Keratinocyte (primary cell): ENCODE measurements around the gene TMTC2.

Experiments
- EZH2 ChIP-seq: IDR thresholded peaks from one replicate; pipeline ENCODE4 v1.6.1; 2012; ENCODE audit warnings: inconsistent platforms, mild to moderate bottlenecking, low read length, moderate library complexity
- TF ChIP-seq, protein P1 (sequence below), 3 experiments: IDR thresholded peaks in 1 of 3; conservative IDR thresholded peaks in 1 of 3; optimal IDR thresholded peaks in 1 of 3; 2 replicates in 2 of 3; 3 replicates in 1 of 3; pipeline versions ENCODE3 to v1.5.1; 2011; ENCODE audit warnings: low read length in 3 of 3, mild to moderate bottlenecking in 3 of 3, moderate library complexity in 2 of 3, control low read depth in 1 of 3, inconsistent platforms in 1 of 3; ENCODE audit not compliant: insufficient read depth in 2 of 3; ENCODE audit errors: extremely low read depth in 1 of 3

DNA sequence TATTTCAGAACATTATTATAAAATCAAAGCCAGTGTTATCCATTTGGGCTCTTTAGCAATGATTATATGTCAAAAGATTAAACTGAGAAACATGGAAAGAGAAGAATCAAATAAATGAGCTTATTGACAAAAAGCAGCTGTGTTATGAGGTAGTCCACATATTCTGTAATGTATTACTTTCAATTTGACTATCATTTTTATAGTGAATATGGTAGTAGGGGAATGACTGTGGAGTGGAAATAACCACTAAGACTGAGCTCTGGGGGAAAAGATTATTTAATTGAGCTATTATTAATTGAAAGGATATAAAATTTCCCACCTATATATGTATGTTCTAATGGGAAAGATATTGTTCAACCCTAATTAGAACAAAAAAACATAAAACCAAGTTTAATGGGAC, 381.3 kb downstream of the TMTC2 start:
- TF ChIP-seq EZH2 = no peak
- TF ChIP-seq, protein P1, sequence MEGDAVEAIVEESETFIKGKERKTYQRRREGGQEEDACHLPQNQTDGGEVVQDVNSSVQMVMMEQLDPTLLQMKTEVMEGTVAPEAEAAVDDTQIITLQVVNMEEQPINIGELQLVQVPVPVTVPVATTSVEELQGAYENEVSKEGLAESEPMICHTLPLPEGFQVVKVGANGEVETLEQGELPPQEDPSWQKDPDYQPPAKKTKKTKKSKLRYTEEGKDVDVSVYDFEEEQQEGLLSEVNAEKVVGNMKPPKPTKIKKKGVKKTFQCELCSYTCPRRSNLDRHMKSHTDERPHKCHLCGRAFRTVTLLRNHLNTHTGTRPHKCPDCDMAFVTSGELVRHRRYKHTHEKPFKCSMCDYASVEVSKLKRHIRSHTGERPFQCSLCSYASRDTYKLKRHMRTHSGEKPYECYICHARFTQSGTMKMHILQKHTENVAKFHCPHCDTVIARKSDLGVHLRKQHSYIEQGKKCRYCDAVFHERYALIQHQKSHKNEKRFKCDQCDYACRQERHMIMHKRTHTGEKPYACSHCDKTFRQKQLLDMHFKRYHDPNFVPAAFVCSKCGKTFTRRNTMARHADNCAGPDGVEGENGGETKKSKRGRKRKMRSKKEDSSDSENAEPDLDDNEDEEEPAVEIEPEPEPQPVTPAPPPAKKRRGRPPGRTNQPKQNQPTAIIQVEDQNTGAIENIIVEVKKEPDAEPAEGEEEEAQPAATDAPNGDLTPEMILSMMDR (optimal IDR thresholded peaks at IDR 0.05 in 1 of 3, IDR thresholded peaks at IDR 0.05 in 1 of 3, conservative IDR thresholded peaks at IDR 0.05 in 1 of 3; ENCODE audit: extremely low read depth in 1 of 3, insufficient read depth in 2 of 3, low read length in 3 of 3) = no peak
